H1 (cell line): ENCODE measurements around the gene CCDC112. TPM values are rescaled to one million over a fixed set of nuclear protein-coding genes. Genes with fewer than 3 reads are reported as not detected.

Experiments
- CHD2 ChIP-seq: IDR thresholded peaks from 2 replicates; pipeline ENCODE4 v1.6.1; 2012; ENCODE audit warnings: low read length, improper control_type of control experiment
- polyA plus RNA-seq, 7 experiments: library from polyadenylated mRNA; depleted of rRNA in 3 of 7; stranded (reverse) in 5 of 7; unstranded in 2 of 7; fragments of >200 nt in 5 of 7; fragments of 200-250 nt in 2 of 7; gene quantifications; 1 replicate in 5 of 7; 2 replicates in 1 of 7; 4 replicates in 1 of 7; pipeline versions ENCODE4 v1.2.1 to v1.2.3, GENCODE V29; 2011 to 2013; ENCODE audit warnings: missing spikeins in 2 of 7, mixed read lengths in 2 of 7
- total RNA-seq: library from RNA; stranded (reverse); fragmentation: NEBNext Ultra II Directional; extraction: Animal tissue kit (Norgen Biotek cat#: 25700); gene quantifications from 2 replicates; pipeline ENCODE4 v1.2.1, GENCODE V29; 2021

The CCDC112 gene
- total and polyA plus RNA-seq, 2 of the 8 experiments (the other 6 are each of a cell fraction or from before 2014, with no cell fraction given) = 3.3 to 15.6 TPM

DNA sequence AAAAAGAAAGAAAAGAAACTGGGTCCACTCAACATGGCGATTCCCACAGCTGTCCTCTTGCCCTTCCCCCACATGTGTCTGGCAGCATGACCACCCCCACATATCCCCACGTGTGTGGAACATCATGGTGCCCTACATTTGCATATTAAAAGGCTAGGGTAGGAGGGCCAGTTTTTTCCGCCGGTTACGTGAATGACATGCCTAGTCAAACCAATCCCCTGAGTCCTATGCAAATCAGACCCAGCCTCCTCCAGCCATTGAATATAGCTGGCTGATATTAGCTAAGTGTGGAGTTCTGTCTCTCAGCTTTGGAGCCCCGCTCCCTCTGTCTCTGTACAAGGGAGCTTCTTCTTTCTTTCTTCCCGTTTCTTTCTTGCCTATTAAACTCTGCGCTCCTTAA is 33.0 kb upstream of the CCDC112 start (continued):
- TF ChIP-seq CHD2 = peak; percentile 31; the same call in 1 of the 2 replicates
